ENCODE results near the gene ADAMTS3.
A peak's percentile ranks its signal among the peaks of the same experiment; 100 is the strongest.
"Not testable (repeated sequence)": the region's sequence is repeated elsewhere in the genome, so short reads cannot be mapped to it uniquely, and the experiment has no call there.

The ADAMTS3 gene

GRCh38 chr4:72552447-72552846 is 16.6 kb downstream of the ADAMTS3 start:
- DNase-seq, result no peak

GRCh38 chr4:72546456-72546855 is 22.6 kb downstream of the ADAMTS3 start:
- DNase-seq, result no peak

- not testable (repeated sequence) for DNase-seq
Observed at GRCh38 chr4:72540694-72541093, 28.3 kb downstream of the ADAMTS3 start.

GRCh38 chr4:72538006-72538405 is 31.0 kb downstream of the ADAMTS3 start:
- DNase-seq, result no peak

GRCh38 chr4:72536443-72536842 is 32.6 kb downstream of the ADAMTS3 start:
- no peak for DNase-seq

GRCh38 chr4:72531768-72532290 is 37.2 kb downstream of the ADAMTS3 start:
- DNase-seq, result no peak

- DNase-seq, result no peak
Observed at GRCh38 chr4:72531322-72531721, 37.7 kb downstream of the ADAMTS3 start.

GRCh38 chr4:72529148-72529822 is 39.7 kb downstream of the ADAMTS3 start:
- DNase-seq, result no peak

- no peak for DNase-seq
Observed at GRCh38 chr4:72527038-72527646, 41.9 kb downstream of the ADAMTS3 start.

- peak; percentile 89 for DNase-seq
Observed at GRCh38 chr4:72525938-72526337, 43.1 kb downstream of the ADAMTS3 start.

GRCh38 chr4:72522440-72522839 is 46.6 kb downstream of the ADAMTS3 start:
- DNase-seq, result no peak

GRCh38 chr4:72513227-72513626 is 55.8 kb downstream of the ADAMTS3 start:
- DNase-seq, result no peak

- no peak for DNase-seq
Observed at GRCh38 chr4:72507860-72508419, 61.1 kb downstream of the ADAMTS3 start.

GRCh38 chr4:72507167-72507566 is 61.9 kb downstream of the ADAMTS3 start:
- DNase-seq, result no peak

GRCh38 chr4:72505314-72505744 is 63.7 kb downstream of the ADAMTS3 start:
- peak; percentile 43 for DNase-seq

- DNase-seq, result no peak
Observed at GRCh38 chr4:72500214-72500613, 68.8 kb downstream of the ADAMTS3 start.

GRCh38 chr4:72496119-72496518 is 72.9 kb downstream of the ADAMTS3 start:
- DNase-seq, result no peak

GRCh38 chr4:72494156-72494555 is 74.9 kb downstream of the ADAMTS3 start:
- no peak for DNase-seq

GRCh38 chr4:72489267-72489666 is 79.8 kb downstream of the ADAMTS3 start:
- DNase-seq, result no peak

GRCh38 chr4:72486991-72487390 is 82.0 kb downstream of the ADAMTS3 start:
- no peak for DNase-seq

GRCh38 chr4:72484981-72485380 is 84.0 kb downstream of the ADAMTS3 start:
- no peak for DNase-seq

- no peak for DNase-seq
Observed at GRCh38 chr4:72473434-72473900, 95.6 kb downstream of the ADAMTS3 start.

- no peak for DNase-seq
Observed at GRCh38 chr4:72471816-72472215, 97.2 kb downstream of the ADAMTS3 start.

- DNase-seq, result no peak
Observed at GRCh38 chr4:72468904-72469502, 100.0 kb downstream of the ADAMTS3 start.

Data from right forelimb (tissue), 1 donor.